Measurements from ENCODE around the gene MAP3K14.

Gene MAP3K14

DNA sequence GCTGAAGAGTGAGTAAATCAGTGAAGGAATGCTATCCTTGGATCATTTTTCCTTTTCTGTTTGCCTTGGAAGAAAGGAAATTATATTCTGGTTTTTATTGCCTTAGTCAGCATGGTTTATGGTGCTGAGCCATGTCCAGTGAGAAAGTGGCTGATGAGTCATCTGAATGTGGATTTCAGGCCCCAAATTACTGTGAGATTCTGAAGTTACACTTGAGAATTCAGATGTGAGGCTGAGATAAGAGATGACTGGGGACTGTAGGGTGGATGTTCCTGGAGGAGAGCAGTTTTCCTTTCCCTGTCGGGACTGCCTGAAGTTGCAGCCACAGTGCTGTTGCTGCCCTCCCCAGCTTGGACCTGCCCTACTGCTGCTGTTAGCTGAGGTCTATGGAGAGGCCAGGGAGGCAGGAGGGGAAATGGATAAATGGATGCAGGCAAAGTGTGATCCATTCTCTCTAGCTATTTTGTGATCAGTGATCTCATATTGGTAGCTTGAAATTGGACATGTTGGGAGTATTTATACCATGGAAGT is 4.2 kb upstream of the MAP3K14 start:
- Histone ChIP-seq H3K27ac (ENCODE audit: low read depth, low read length) (no peak overlapping the region), H3K4ac (ENCODE audit: low read depth, low read length) (no peak overlapping the region), H3K9ac (ENCODE audit: low read length) (no peak overlapping the region), H2BK120ac (ENCODE audit: low read depth, low read length) (no peak overlapping the region), H3K79me2 (ENCODE audit: control insufficient read depth, insufficient read depth, low read length) (no peaks in the 10 kb centered on the region), H3K4me2 (ENCODE audit: low read length) (no peak overlapping the region), H2AK5ac (ENCODE audit: low read length) (no peak overlapping the region), H4K5ac (ENCODE audit: low read length) (no peak overlapping the region), H3K36me3 (ENCODE audit: control insufficient read depth, insufficient read depth, low read length) (no peaks in the 10 kb centered on the region), H3K4me3 (ENCODE audit: low read length) (no peak overlapping the region), H3K27me3 (ENCODE audit: insufficient read depth, low read length, poor library complexity) (no peaks in the 10 kb centered on the region), H3K4me1 (ENCODE audit: control insufficient read depth, low read depth, low read length) (no peaks in the 10 kb centered on the region), H3K18ac (ENCODE audit: low read length) (no peak overlapping the region), H3K23ac (ENCODE audit: low read length) (no peak overlapping the region), H3K56ac (ENCODE audit: low read length) (peak overlapping the region; percentile 36), H2BK5ac (ENCODE audit: low read length) (no peak overlapping the region), H3K79me1 (ENCODE audit: low read length) (peaks cover 3% of the 10 kb centered on the region), H2BK15ac (replicated peaks; ENCODE audit: low read depth) (no peak overlapping the region), H4K8ac (ENCODE audit: low read depth, low read length) (no peak overlapping the region)
- WGBS (ENCODE audit: extremely low coverage, insufficient coverage, low lambda C conversion rate), result no CpG with 5 or more reads among the region's 1 CpG
- DNase-seq, result peak; percentile 73

DNA sequence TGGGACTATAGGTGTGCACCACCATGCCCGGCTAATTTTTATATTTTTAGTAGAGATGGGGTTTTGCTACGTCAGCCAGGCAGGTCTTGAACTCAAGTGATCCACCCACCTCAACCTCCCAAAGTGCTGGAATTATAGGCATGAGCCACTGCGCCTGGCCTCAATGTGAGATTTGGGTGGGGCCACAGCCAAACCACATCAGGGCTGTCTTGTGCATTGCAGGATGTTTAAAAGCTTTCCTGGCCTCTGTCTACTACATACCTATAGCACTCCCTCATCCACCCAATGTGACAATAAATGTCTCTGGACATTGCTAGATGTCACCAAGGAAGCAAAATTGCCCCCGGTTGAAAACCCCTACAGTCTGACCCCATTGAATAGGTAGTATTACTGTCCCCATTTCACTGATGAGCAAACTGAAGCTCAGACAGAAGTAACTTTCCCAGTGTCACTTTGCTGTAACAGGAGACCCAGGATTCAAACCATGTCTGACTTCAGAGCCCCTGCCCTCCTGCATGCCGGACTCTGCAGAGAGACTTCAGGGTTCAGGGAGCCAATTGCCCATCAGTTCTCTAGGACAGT is 3.6 kb upstream of the MAP3K14 start:
- Histone ChIP-seq H3K4me2 (ENCODE audit: low read length) (no peak overlapping the region), H3K23ac (ENCODE audit: low read length) (no peak overlapping the region), H3K79me2 (ENCODE audit: control insufficient read depth, insufficient read depth, low read length) (peaks cover 3% of the 10 kb centered on the region), H4K5ac (ENCODE audit: low read length) (no peak overlapping the region), H3K4ac (ENCODE audit: low read depth, low read length) (no peak overlapping the region), H3K9ac (ENCODE audit: low read length) (no peak overlapping the region), H2BK15ac (replicated peaks; ENCODE audit: low read depth) (no peak overlapping the region), H3K79me1 (ENCODE audit: low read length) (peaks cover 5% of the 10 kb centered on the region), H3K4me1 (ENCODE audit: control insufficient read depth, low read depth, low read length) (peaks cover 2% of the 10 kb centered on the region), H4K8ac (ENCODE audit: low read depth, low read length) (no peak overlapping the region), H3K4me3 (ENCODE audit: low read length) (no peak overlapping the region), H2BK5ac (ENCODE audit: low read length) (no peak overlapping the region), H2AK5ac (ENCODE audit: low read length) (no peak overlapping the region), H3K18ac (ENCODE audit: low read length) (no peak overlapping the region), H3K56ac (ENCODE audit: low read length) (peak overlapping the region; percentile 22), H2BK120ac (ENCODE audit: low read depth, low read length) (no peak overlapping the region), H3K27me3 (ENCODE audit: insufficient read depth, low read length, poor library complexity) (no peaks in the 10 kb centered on the region), H3K36me3 (ENCODE audit: control insufficient read depth, insufficient read depth, low read length) (no peaks in the 10 kb centered on the region), H3K27ac (ENCODE audit: low read depth, low read length) (no peak overlapping the region)
- no CpG with 5 or more reads among the region's 5 CpGs for WGBS (ENCODE audit: extremely low coverage, insufficient coverage, low lambda C conversion rate)
- DNase-seq, result no peak

DNA sequence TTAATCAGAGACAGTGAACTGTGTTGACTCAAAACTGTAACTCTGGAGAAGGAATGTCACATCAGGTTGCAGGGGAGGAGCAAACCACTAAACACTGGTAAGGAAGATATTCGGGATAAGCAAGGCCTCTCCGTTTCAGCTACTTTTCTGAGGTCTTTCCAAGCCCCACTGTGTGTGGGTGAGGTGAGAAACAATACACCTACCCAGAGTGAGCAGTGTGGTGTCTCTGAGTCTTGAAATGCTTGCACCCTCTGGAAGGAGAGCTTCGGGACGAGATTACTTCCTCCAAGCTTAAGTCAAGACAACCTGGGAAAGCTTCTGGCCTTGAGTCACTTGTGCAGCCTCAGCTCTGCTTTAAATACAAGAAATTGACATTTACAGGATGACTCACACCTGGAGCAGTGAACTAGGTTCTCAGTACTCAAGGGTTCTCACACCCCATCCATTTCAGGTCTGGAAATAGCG is 2.5 kb upstream of the MAP3K14 start:
- Histone ChIP-seq H3K4ac (ENCODE audit: low read depth, low read length) (no peak overlapping the region), H3K79me2 (ENCODE audit: control insufficient read depth, insufficient read depth, low read length) (peaks cover 13% of the 10 kb centered on the region), H3K27ac (ENCODE audit: low read depth, low read length) (no peak overlapping the region), H3K36me3 (ENCODE audit: control insufficient read depth, insufficient read depth, low read length) (no peaks in the 10 kb centered on the region), H3K9ac (ENCODE audit: low read length) (no peak overlapping the region), H2BK15ac (replicated peaks; ENCODE audit: low read depth) (no peak overlapping the region), H3K23ac (ENCODE audit: low read length) (no peak overlapping the region), H3K4me3 (ENCODE audit: low read length) (no peak overlapping the region), H4K5ac (ENCODE audit: low read length) (no peak overlapping the region), H2BK5ac (ENCODE audit: low read length) (no peak overlapping the region), H4K8ac (ENCODE audit: low read depth, low read length) (no peak overlapping the region), H3K4me1 (ENCODE audit: control insufficient read depth, low read depth, low read length) (peaks cover 3% of the 10 kb centered on the region), H3K18ac (ENCODE audit: low read length) (no peak overlapping the region), H3K4me2 (ENCODE audit: low read length) (no peak overlapping the region), H3K56ac (ENCODE audit: low read length) (no peak overlapping the region), H3K27me3 (ENCODE audit: insufficient read depth, low read length, poor library complexity) (no peaks in the 10 kb centered on the region), H2AK5ac (ENCODE audit: low read length) (no peak overlapping the region), H2BK120ac (ENCODE audit: low read depth, low read length) (no peak overlapping the region), H3K79me1 (ENCODE audit: low read length) (peaks cover 7% of the 10 kb centered on the region)
- peak; percentile 41 for DNase-seq
- WGBS (ENCODE audit: extremely low coverage, insufficient coverage, low lambda C conversion rate), result no CpG with 5 or more reads among the region's 5 CpGs

DNA sequence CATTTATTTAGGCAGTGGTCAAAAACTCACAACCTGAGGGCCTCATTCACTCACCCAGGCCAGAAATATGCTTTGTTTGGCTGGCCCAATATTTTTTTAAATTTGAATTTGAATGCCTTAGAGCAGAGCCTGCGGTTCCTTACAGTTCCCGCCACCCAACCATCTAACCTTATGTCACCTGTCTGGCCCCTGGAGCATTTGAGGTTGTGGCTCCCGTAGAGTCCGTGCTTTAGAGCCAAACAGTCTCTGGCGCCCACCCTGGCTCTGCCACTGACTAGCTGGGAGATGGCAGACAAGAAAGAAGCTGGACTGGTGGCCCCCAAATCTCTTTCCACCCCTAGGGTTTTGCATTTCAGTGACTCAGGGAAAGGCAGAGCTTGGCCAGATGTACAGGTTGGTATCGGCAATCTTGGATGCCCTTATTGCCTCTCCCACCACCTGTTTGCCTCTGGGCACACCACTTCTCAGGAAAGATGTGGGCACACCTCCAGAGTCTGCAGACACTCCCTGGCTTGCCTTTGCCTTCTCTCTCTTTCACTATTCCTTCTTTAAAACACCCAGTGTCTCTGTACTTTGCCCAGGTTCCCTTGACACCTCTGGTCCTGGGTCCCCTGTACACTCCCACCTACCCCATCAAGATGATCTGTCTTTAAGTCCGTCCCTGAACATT is 1.9 kb upstream of the MAP3K14 start:
- no CpG with 5 or more reads among the region's 7 CpGs for WGBS (ENCODE audit: extremely low coverage, insufficient coverage, low lambda C conversion rate)
- Histone ChIP-seq H3K27me3 (ENCODE audit: insufficient read depth, low read length, poor library complexity) (no peaks in the 10 kb centered on the region), H3K56ac (ENCODE audit: low read length) (no peak overlapping the region), H3K9ac (ENCODE audit: low read length) (no peak overlapping the region), H3K4me3 (ENCODE audit: low read length) (no peak overlapping the region), H3K79me1 (ENCODE audit: low read length) (peaks cover 9% of the 10 kb centered on the region), H2AK5ac (ENCODE audit: low read length) (no peak overlapping the region), H3K27ac (ENCODE audit: low read depth, low read length) (no peak overlapping the region), H3K36me3 (ENCODE audit: control insufficient read depth, insufficient read depth, low read length) (no peaks in the 10 kb centered on the region), H2BK120ac (ENCODE audit: low read depth, low read length) (no peak overlapping the region), H4K8ac (ENCODE audit: low read depth, low read length) (no peak overlapping the region), H3K4me2 (ENCODE audit: low read length) (no peak overlapping the region), H2BK5ac (ENCODE audit: low read length) (no peak overlapping the region), H3K4ac (ENCODE audit: low read depth, low read length) (no peak overlapping the region), H3K18ac (ENCODE audit: low read length) (no peak overlapping the region), H3K23ac (ENCODE audit: low read length) (no peak overlapping the region), H3K79me2 (ENCODE audit: control insufficient read depth, insufficient read depth, low read length) (peaks cover 19% of the 10 kb centered on the region), H3K4me1 (ENCODE audit: control insufficient read depth, low read depth, low read length) (peaks cover 5% of the 10 kb centered on the region), H2BK15ac (replicated peaks; ENCODE audit: low read depth) (no peak overlapping the region), H4K5ac (ENCODE audit: low read length) (no peak overlapping the region)
- DNase-seq, result no peak

DNA sequence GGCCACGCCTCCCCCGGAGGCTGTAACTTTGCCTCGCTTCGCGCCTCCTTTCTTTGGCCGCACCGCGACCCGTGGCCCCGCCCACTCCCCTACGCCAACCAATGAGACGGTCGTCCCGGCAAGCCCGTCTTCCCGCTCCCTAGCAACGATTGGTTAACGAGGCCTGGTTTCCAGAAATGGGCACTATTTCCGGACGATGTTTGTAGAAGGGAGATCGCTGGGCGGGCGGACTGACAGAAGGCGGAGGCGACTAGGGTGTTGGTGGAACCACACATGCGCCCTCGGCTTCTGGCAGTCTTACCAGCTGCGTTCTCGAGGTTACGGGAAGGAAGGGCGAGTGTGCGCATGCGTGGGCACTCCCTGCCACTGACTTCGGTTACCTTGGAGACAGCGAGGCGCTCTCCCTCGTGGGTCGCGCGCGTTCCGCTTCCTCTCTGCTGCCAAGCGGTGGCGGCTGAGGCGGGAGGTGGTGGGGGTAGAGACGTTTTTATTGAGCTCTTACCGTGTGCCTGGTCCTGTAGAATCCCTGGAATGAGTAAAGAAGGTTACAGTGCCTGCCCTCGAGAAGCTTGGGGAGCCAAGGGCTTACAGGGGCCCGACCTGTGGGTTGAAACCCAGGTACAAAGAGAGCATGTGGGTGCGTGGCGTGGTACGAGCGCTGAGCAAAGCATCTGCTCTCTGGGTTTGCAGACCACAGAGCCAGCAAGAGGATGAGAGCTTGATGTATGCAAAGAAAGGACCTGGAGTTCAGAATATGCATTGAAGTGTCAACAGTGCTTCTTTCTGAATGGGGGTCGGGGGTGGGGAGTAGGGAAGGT is 500 bp upstream of the MAP3K14 start:
- WGBS (ENCODE audit: extremely low coverage, insufficient coverage, low lambda C conversion rate), result no CpG with 5 or more reads among the region's 54 CpGs

More for the DNA sequence above, 500 bp upstream of the MAP3K14 start:
- H3K4me1 ChIP-seq (ENCODE audit: control insufficient read depth, low read depth, low read length), result peaks cover 5% of the 10 kb centered on the region
- peak overlapping the region; percentile 32 for H3K18ac ChIP-seq (ENCODE audit: low read length)
- H3K4me3 ChIP-seq (ENCODE audit: low read length), result peak overlapping the region; percentile 8
- H4K5ac ChIP-seq (ENCODE audit: low read length), result no peak overlapping the region
- peak overlapping the region; percentile 30 for H3K27ac ChIP-seq (ENCODE audit: low read depth, low read length)
- H2BK15ac ChIP-seq (replicated peaks; ENCODE audit: low read depth), result no peak overlapping the region
- H3K79me2 ChIP-seq (ENCODE audit: control insufficient read depth, insufficient read depth, low read length), result peaks cover 27% of the 10 kb centered on the region
- no peak overlapping the region for H2BK5ac ChIP-seq (ENCODE audit: low read length)
- no peak overlapping the region for H4K8ac ChIP-seq (ENCODE audit: low read depth, low read length)
- peak overlapping the region; percentile 77 for H3K9ac ChIP-seq (ENCODE audit: low read length)
- no peak overlapping the region for H2AK5ac ChIP-seq (ENCODE audit: low read length)
- H3K4me2 ChIP-seq (ENCODE audit: low read length), result peak overlapping the region; percentile 90
- H3K79me1 ChIP-seq (ENCODE audit: low read length), result peaks cover 14% of the 10 kb centered on the region
- no peak overlapping the region for H3K23ac ChIP-seq (ENCODE audit: low read length)
- H3K56ac ChIP-seq (ENCODE audit: low read length), result peak overlapping the region; percentile 66
- H3K4ac ChIP-seq (ENCODE audit: low read depth, low read length), result no peak overlapping the region
- no peak overlapping the region for H2BK120ac ChIP-seq (ENCODE audit: low read depth, low read length)
- DNase-seq, result peak; percentile 100
- H3K27me3 ChIP-seq (ENCODE audit: insufficient read depth, low read length, poor library complexity), result no peaks in the 10 kb centered on the region
- no peaks in the 10 kb centered on the region for H3K36me3 ChIP-seq (ENCODE audit: control insufficient read depth, insufficient read depth, low read length)

Data from mesendoderm (in vitro differentiated cells).